GM12878 (cell line): ENCODE results near the gene RARRES2. TPM values are rescaled to one million over a fixed set of nuclear protein-coding genes. Genes with fewer than 3 reads are reported as not detected.

Source experiments
- BHLHE40 ChIP-seq, 2 experiments: fragments of 450-650 bp in 1 of 2; IDR thresholded peaks; 2 replicates each; pipeline ENCODE4 v1.6.1; 2011 to 2017; ENCODE audit warnings: low read depth in 2 of 2, borderline replicate concordance in 1 of 2, improper control_type of control experiment in 1 of 2, low read length in 1 of 2, mild to moderate bottlenecking in 1 of 2
- CBX5 ChIP-seq: sonication (generic); IDR thresholded peaks from 2 replicates; pipeline ENCODE4 v1.6.1; 2016; ENCODE audit warnings: low read depth, moderate library complexity, mild to moderate bottlenecking, inconsistent platforms
- EED ChIP-seq: sonication (generic); IDR thresholded peaks from 2 replicates; pipeline ENCODE4 v1.6.1; 2016; ENCODE audit warnings: antibody characterized with exemption, low read depth
- EGR1 ChIP-seq, 2 experiments: IDR thresholded peaks; 1 replicate in 1 of 2; 2 replicates in 1 of 2; pipeline ENCODE4 v1.6.1; 2011 to 2012; ENCODE audit warnings: low read depth in 2 of 2, low read length in 2 of 2, borderline replicate concordance in 1 of 2, mild to moderate bottlenecking in 1 of 2, moderate library complexity in 1 of 2
- EZH2 ChIP-seq: IDR thresholded peaks from 2 replicates; pipeline ENCODE4 v1.6.1; 2012; ENCODE audit warnings: low read depth, mild to moderate bottlenecking, control low read depth, inconsistent platforms, low read length, borderline replicate concordance; ENCODE audit not compliant: control insufficient read depth
- FOXK2 ChIP-seq: fragments of 450-650 bp; IDR thresholded peaks from 2 replicates; pipeline ENCODE4 v1.6.1; 2017; ENCODE audit warnings: mild to moderate bottlenecking, moderate library complexity
- MYB ChIP-seq: fragments of 150-350 bp; IDR thresholded peaks from 2 replicates; pipeline ENCODE4 v1.6.1; 2014; ENCODE audit warnings: mild to moderate bottlenecking, low read depth, low read length, borderline replicate concordance
- NBN ChIP-seq: fragments of 450-650 bp; IDR thresholded peaks from 2 replicates; pipeline ENCODE4 v1.6.1; 2016
- NRF1 ChIP-seq: conservative IDR thresholded peaks from 2 replicates; pipeline ENCODE4 v1.6.1; 2011; ENCODE audit warnings: mild to moderate bottlenecking, low read depth, low read length, improper control_type of control experiment
- PAX5 ChIP-seq: IDR thresholded peaks from 2 replicates; pipeline ENCODE4 v1.6.1; 2011; ENCODE audit warnings: low read depth, low read length, borderline replicate concordance
- RAD21 ChIP-seq: IDR thresholded peaks from 2 replicates; pipeline ENCODE4 v1.6.1; 2011; ENCODE audit warnings: mild to moderate bottlenecking, low read depth, low read length, moderate library complexity; ENCODE audit not compliant: insufficient read depth
- SUZ12 ChIP-seq: fragments of 200-600 bp; sonication (generic); IDR thresholded peaks from one replicate; pipeline ENCODE4 v1.6.1; 2018; ENCODE audit warnings: antibody characterized with exemption, mild to moderate bottlenecking; ENCODE audit not compliant: unreplicated experiment
- WRNIP1 ChIP-seq: IDR thresholded peaks from 2 replicates; pipeline ENCODE4 v1.6.1; 2011; ENCODE audit warnings: low read depth, low read length, improper control_type of control experiment, borderline replicate concordance
- ZNF207 ChIP-seq: fragments of 450-650 bp; IDR thresholded peaks from 2 replicates; pipeline ENCODE4 v1.6.1; 2014; ENCODE audit warnings: antibody characterized with exemption, mild to moderate bottlenecking, borderline replicate concordance
- polyA plus RNA-seq, 11 experiments: library from polyadenylated mRNA; depleted of rRNA in 4 of 11; unstranded in 6 of 11; stranded (reverse) in 5 of 11; fragments of >200 nt; fragmentation: Nextera tagmentation in 4 of 11; fragmentation: Illumina TruSeq in 1 of 11; extraction: Ambion mirVana in 4 of 11; extraction: Trizol in 1 of 11; gene quantifications; 1 replicate in 1 of 11; 2 replicates in 10 of 11; pipeline versions ENCODE4 v1.2.1 to v1.2.3, GENCODE V29; 2011 to 2016; ENCODE audit warnings: inconsistent platforms in 2 of 11, missing spikeins in 2 of 11, low read depth in 1 of 11
- total RNA-seq, 4 experiments: library from RNA; depleted of rRNA in 3 of 4; stranded (reverse); fragments of >200 nt in 3 of 4; fragmentation: Illumina TruSeq in 1 of 4; extraction: Trizol in 1 of 4; gene quantifications; 2 replicates each; pipeline versions ENCODE4 v1.2.1 to v1.2.3, GENCODE V29; 2013 to 2021
- TF ChIP-seq, protein P1 (sequence below): fragments of 450-650 bp; formaldehyde crosslinking; IDR thresholded peaks from 2 replicates; pipeline ENCODE4 v1.4.0; 2020; ENCODE audit warnings: mild to moderate bottlenecking, moderate library complexity
- TF ChIP-seq, protein P2 (sequence below): fragments of 450-650 bp; IDR thresholded peaks from 2 replicates; pipeline ENCODE4 v1.6.1; 2017; ENCODE audit warnings: low read depth, mild to moderate bottlenecking, moderate library complexity
- TF ChIP-seq, protein P3 (sequence below): fragments of 150-350 bp; IDR thresholded peaks from 2 replicates; pipeline ENCODE4 v1.6.1; 2014; ENCODE audit warnings: mild to moderate bottlenecking, low read depth, low read length
- TF ChIP-seq, protein P4 (sequence below): fragments of 150-350 bp; IDR thresholded peaks from 2 replicates; pipeline ENCODE4 v1.6.1; 2016; ENCODE audit warnings: low read depth, low read length

RARRES2 gene
- total and polyA plus RNA-seq, 10 of the 15 experiments (the other 5 are each of a cell fraction or from before 2014, with no cell fraction given) = 0.13 to 2.2 (median 0.40) TPM; not detected in 3

DNA sequence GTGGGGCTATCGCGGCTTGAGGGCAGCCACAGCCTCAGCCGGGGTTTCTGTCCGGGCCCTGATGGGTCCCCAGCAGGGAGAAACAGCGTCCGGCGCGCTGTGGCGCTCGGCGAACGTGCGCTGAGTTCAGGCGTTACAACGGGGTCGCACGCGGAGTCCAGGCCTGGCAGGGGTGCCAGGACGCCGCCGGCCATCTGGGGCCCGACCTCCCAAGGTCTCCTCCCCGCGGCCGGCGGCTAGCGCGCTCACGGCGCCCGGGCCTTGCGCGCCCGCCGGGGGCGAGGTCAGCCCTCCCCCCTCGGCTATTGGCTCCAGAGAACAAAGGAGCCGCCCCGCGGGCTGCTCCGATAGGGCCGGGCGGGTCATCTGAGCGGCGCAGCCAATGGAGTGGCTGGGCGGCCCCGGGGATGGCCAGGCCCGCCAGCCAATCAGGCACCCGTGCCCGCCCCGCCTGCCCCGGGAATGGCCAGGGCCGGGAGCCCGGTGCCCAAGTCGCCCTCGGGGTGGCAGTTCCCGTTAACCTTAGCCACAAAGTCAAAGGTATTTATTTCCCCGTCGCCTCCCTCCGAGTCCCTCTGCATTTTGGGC is 37.5 kb upstream of the RARRES2 start, which contains the start of gene ZNF775 (continued):
- TF ChIP-seq, protein P1, sequence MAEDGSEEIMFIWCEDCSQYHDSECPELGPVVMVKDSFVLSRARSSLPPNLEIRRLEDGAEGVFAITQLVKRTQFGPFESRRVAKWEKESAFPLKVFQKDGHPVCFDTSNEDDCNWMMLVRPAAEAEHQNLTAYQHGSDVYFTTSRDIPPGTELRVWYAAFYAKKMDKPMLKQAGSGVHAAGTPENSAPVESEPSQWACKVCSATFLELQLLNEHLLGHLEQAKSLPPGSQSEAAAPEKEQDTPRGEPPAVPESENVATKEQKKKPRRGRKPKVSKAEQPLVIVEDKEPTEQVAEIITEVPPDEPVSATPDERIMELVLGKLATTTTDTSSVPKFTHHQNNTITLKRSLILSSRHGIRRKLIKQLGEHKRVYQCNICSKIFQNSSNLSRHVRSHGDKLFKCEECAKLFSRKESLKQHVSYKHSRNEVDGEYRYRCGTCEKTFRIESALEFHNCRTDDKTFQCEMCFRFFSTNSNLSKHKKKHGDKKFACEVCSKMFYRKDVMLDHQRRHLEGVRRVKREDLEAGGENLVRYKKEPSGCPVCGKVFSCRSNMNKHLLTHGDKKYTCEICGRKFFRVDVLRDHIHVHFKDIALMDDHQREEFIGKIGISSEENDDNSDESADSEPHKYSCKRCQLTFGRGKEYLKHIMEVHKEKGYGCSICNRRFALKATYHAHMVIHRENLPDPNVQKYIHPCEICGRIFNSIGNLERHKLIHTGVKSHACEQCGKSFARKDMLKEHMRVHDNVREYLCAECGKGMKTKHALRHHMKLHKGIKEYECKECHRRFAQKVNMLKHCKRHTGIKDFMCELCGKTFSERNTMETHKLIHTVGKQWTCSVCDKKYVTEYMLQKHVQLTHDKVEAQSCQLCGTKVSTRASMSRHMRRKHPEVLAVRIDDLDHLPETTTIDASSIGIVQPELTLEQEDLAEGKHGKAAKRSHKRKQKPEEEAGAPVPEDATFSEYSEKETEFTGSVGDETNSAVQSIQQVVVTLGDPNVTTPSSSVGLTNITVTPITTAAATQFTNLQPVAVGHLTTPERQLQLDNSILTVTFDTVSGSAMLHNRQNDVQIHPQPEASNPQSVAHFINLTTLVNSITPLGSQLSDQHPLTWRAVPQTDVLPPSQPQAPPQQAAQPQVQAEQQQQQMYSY (CRISPR knock-in tag) = no peak
- peak; percentile 56; the same call in 1 of the 2 replicates for TF ChIP-seq ZNF207
- no peak for TF ChIP-seq WRNIP1
- TF ChIP-seq RAD21 = no peak
- no peak for TF ChIP-seq NRF1
- TF ChIP-seq EED = no peak
- TF ChIP-seq, protein P2, sequence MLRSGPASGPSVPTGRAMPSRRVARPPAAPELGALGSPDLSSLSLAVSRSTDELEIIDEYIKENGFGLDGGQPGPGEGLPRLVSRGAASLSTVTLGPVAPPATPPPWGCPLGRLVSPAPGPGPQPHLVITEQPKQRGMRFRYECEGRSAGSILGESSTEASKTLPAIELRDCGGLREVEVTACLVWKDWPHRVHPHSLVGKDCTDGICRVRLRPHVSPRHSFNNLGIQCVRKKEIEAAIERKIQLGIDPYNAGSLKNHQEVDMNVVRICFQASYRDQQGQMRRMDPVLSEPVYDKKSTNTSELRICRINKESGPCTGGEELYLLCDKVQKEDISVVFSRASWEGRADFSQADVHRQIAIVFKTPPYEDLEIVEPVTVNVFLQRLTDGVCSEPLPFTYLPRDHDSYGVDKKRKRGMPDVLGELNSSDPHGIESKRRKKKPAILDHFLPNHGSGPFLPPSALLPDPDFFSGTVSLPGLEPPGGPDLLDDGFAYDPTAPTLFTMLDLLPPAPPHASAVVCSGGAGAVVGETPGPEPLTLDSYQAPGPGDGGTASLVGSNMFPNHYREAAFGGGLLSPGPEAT = no peak
- TF ChIP-seq FOXK2 = no peak
- TF ChIP-seq PAX5 = no peak; the same call in 1 of the 2 replicates
- TF ChIP-seq EGR1 (IDR thresholded peaks at IDR 0.05; ENCODE audit: borderline replicate concordance in 1 of 2, low read depth in 2 of 2, low read length in 2 of 2) = peak in 1 of 2 experiments; percentile 57; a peak in 1 of 3 replicates
- TF ChIP-seq, protein P3, sequence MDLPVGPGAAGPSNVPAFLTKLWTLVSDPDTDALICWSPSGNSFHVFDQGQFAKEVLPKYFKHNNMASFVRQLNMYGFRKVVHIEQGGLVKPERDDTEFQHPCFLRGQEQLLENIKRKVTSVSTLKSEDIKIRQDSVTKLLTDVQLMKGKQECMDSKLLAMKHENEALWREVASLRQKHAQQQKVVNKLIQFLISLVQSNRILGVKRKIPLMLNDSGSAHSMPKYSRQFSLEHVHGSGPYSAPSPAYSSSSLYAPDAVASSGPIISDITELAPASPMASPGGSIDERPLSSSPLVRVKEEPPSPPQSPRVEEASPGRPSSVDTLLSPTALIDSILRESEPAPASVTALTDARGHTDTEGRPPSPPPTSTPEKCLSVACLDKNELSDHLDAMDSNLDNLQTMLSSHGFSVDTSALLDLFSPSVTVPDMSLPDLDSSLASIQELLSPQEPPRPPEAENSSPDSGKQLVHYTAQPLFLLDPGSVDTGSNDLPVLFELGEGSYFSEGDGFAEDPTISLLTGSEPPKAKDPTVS = no peak
- TF ChIP-seq EZH2 = no peak
- TF ChIP-seq NBN = no peak
- peak in 1 of 2 experiments; percentile 52; a peak in 1 of 4 replicates for TF ChIP-seq BHLHE40 (IDR thresholded peaks at IDR 0.05; ENCODE audit: borderline replicate concordance in 1 of 2, low read depth in 2 of 2, low read length in 1 of 2)
- TF ChIP-seq CBX5 = no peak
- no peak for TF ChIP-seq SUZ12
- TF ChIP-seq, protein P4, sequence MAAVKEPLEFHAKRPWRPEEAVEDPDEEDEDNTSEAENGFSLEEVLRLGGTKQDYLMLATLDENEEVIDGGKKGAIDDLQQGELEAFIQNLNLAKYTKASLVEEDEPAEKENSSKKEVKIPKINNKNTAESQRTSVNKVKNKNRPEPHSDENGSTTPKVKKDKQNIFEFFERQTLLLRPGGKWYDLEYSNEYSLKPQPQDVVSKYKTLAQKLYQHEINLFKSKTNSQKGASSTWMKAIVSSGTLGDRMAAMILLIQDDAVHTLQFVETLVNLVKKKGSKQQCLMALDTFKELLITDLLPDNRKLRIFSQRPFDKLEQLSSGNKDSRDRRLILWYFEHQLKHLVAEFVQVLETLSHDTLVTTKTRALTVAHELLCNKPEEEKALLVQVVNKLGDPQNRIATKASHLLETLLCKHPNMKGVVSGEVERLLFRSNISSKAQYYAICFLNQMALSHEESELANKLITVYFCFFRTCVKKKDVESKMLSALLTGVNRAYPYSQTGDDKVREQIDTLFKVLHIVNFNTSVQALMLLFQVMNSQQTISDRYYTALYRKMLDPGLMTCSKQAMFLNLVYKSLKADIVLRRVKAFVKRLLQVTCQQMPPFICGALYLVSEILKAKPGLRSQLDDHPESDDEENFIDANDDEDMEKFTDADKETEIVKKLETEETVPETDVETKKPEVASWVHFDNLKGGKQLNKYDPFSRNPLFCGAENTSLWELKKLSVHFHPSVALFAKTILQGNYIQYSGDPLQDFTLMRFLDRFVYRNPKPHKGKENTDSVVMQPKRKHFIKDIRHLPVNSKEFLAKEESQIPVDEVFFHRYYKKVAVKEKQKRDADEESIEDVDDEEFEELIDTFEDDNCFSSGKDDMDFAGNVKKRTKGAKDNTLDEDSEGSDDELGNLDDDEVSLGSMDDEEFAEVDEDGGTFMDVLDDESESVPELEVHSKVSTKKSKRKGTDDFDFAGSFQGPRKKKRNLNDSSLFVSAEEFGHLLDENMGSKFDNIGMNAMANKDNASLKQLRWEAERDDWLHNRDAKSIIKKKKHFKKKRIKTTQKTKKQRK = peak; percentile 65; the same call in 1 of the 2 replicates
- no peak for TF ChIP-seq MYB
